Measurements from ENCODE around the gene UBAP1. TPM values are rescaled to one million over a fixed set of nuclear protein-coding genes. Genes with fewer than 3 reads are reported as not detected.
"Not testable (repeated sequence)": the region's sequence is repeated elsewhere in the genome, so short reads cannot be mapped to it uniquely, and the experiment has no call there.

UBAP1 gene
- total RNA-seq = 30.0 and 33.4 TPM in 2 replicates

GRCh38 chr9:34178436-34179212, at the start of gene UBAP1:
Gene UBAP1 (plus strand): TSS chr9:34179043. CDS start chr9:34220915, 41,872 bp downstream.
- peak; percentile 95 for DNase-seq (ENCODE audit: low spot score)
- no peaks in the 10 kb centered on the region for H3K9me3 Mint-ChIP-seq
- peaks cover 5% of the 10 kb centered on the region for H3K4me1 Mint-ChIP-seq (ENCODE audit: low read depth)
- peak within 1 kb of the TSS; percentile 94 for H3K27ac Mint-ChIP-seq
- H3K4me3 Mint-ChIP-seq = peak within 1 kb of the TSS; percentile 92
- peaks cover 8% of the 10 kb centered on the region for H3K36me3 Mint-ChIP-seq (ENCODE audit: low read depth)
- H3K27me3 Mint-ChIP-seq (ENCODE audit: insufficient read depth) = no peaks in the 10 kb centered on the region
- intact Hi-C loops (cut with micrococcal nuclease) = loop anchor here (1.0 to 5.0 kb wide), 10 partner anchors 52 to 1626 kb away; partner anchors contain the start of genes DCAF12, DNAI1, FAM219A and KIF24

GRCh38 chr9:34131571-34131970, 47.3 kb upstream of the UBAP1 start:
- no peaks in the 10 kb centered on the region for H3K9me3 Mint-ChIP-seq
- H3K36me3 Mint-ChIP-seq (ENCODE audit: low read depth) = no peaks in the 10 kb centered on the region
- DNase-seq (ENCODE audit: low spot score) = no peak
- peaks cover 6% of the 10 kb centered on the region for H3K4me1 Mint-ChIP-seq (ENCODE audit: low read depth)
- no peak overlapping the region for H3K4me3 Mint-ChIP-seq
- intact Hi-C loops (cut with micrococcal nuclease) = no loop called here
- no peak overlapping the region for H3K27ac Mint-ChIP-seq
- no peaks in the 10 kb centered on the region for H3K27me3 Mint-ChIP-seq (ENCODE audit: insufficient read depth)

- Mint-ChIP-seq H3K4me3 (no peak overlapping the region), H3K27ac (no peak overlapping the region), H3K9me3 (no peaks in the 10 kb centered on the region), H3K36me3 (ENCODE audit: low read depth) (no peaks in the 10 kb centered on the region), H3K4me1 (ENCODE audit: low read depth) (no peaks in the 10 kb centered on the region), H3K27me3 (ENCODE audit: insufficient read depth) (no peaks in the 10 kb centered on the region)
- intact Hi-C loops (cut with micrococcal nuclease) = no loop called here
- DNase-seq (ENCODE audit: low spot score) = no peak
Measured at GRCh38 chr9:34133436-34133949, 45.4 kb upstream of the UBAP1 start.

GRCh38 chr9:34134521-34134920, 44.3 kb upstream of the UBAP1 start:
- intact Hi-C loops (cut with micrococcal nuclease) = no loop called here
- no peaks in the 10 kb centered on the region for H3K36me3 Mint-ChIP-seq (ENCODE audit: low read depth)
- H3K9me3 Mint-ChIP-seq = no peaks in the 10 kb centered on the region
- H3K27ac Mint-ChIP-seq = no peak overlapping the region
- peaks cover 2% of the 10 kb centered on the region for H3K27me3 Mint-ChIP-seq (ENCODE audit: insufficient read depth)
- no peak for DNase-seq (ENCODE audit: low spot score)
- no peaks in the 10 kb centered on the region for H3K4me1 Mint-ChIP-seq (ENCODE audit: low read depth)
- no peak overlapping the region for H3K4me3 Mint-ChIP-seq

- not testable (repeated sequence) for DNase-seq (ENCODE audit: low spot score); H3K36me3 Mint-ChIP-seq (ENCODE audit: low read depth)
Measured at GRCh38 chr9:34138644-34139043, 40.2 kb upstream of the UBAP1 start.

GRCh38 chr9:34139477-34140146, 39.2 kb upstream of the UBAP1 start:
- intact Hi-C loops (cut with micrococcal nuclease) = no loop called here
- H3K27ac Mint-ChIP-seq = no peak overlapping the region
- H3K4me1 Mint-ChIP-seq (ENCODE audit: low read depth) = no peaks in the 10 kb centered on the region
- H3K9me3 Mint-ChIP-seq = no peaks in the 10 kb centered on the region
- no peak for DNase-seq (ENCODE audit: low spot score)
- H3K4me3 Mint-ChIP-seq = no peak overlapping the region
- H3K27me3 Mint-ChIP-seq (ENCODE audit: insufficient read depth) = peaks cover 2% of the 10 kb centered on the region
- no peaks in the 10 kb centered on the region for H3K36me3 Mint-ChIP-seq (ENCODE audit: low read depth)

More at GRCh38 chr9:34138644-34139043, 40.2 kb upstream of the UBAP1 start:
- H3K4me3 Mint-ChIP-seq; H3K27ac Mint-ChIP-seq; H3K27me3 Mint-ChIP-seq (ENCODE audit: insufficient read depth); H3K9me3 Mint-ChIP-seq; intact Hi-C loops (cut with micrococcal nuclease); H3K4me1 Mint-ChIP-seq (ENCODE audit: low read depth): not testable (repeated sequence)

GRCh38 chr9:34140853-34141252, 38.0 kb upstream of the UBAP1 start:
- Mint-ChIP-seq H3K27ac (no peak overlapping the region), H3K36me3 (ENCODE audit: low read depth) (no peaks in the 10 kb centered on the region), H3K9me3 (no peaks in the 10 kb centered on the region), H3K4me3 (no peak overlapping the region), H3K4me1 (ENCODE audit: low read depth) (no peaks in the 10 kb centered on the region), H3K27me3 (ENCODE audit: insufficient read depth) (peaks cover 2% of the 10 kb centered on the region)
- no peak for DNase-seq (ENCODE audit: low spot score)
- intact Hi-C loops (cut with micrococcal nuclease) = no loop called here

GRCh38 chr9:34143116-34143515, 35.7 kb upstream of the UBAP1 start:
- Mint-ChIP-seq H3K36me3 (ENCODE audit: low read depth) (no peaks in the 10 kb centered on the region), H3K9me3 (no peaks in the 10 kb centered on the region), H3K4me1 (ENCODE audit: low read depth) (no peaks in the 10 kb centered on the region), H3K4me3 (no peak overlapping the region), H3K27ac (no peak overlapping the region), H3K27me3 (ENCODE audit: insufficient read depth) (peaks cover 2% of the 10 kb centered on the region)
- no peak for DNase-seq (ENCODE audit: low spot score)
- intact Hi-C loops (cut with micrococcal nuclease) = no loop called here

GRCh38 chr9:34145165-34145564, 33.7 kb upstream of the UBAP1 start:
- intact Hi-C loops (cut with micrococcal nuclease) = no loop called here
- H3K36me3 Mint-ChIP-seq (ENCODE audit: low read depth) = no peaks in the 10 kb centered on the region
- no peaks in the 10 kb centered on the region for H3K9me3 Mint-ChIP-seq
- no peak for DNase-seq (ENCODE audit: low spot score)
- H3K27ac Mint-ChIP-seq = no peak overlapping the region
- H3K27me3 Mint-ChIP-seq (ENCODE audit: insufficient read depth) = no peaks in the 10 kb centered on the region
- H3K4me1 Mint-ChIP-seq (ENCODE audit: low read depth) = no peaks in the 10 kb centered on the region
- no peak overlapping the region for H3K4me3 Mint-ChIP-seq

GRCh38 chr9:34151398-34151797, 27.4 kb upstream of the UBAP1 start:
- peaks cover 5% of the 10 kb centered on the region for H3K27me3 Mint-ChIP-seq (ENCODE audit: insufficient read depth)
- intact Hi-C loops (cut with micrococcal nuclease) = no loop called here

GRCh38 chr9:34154057-34154456, 24.8 kb upstream of the UBAP1 start:
- intact Hi-C loops (cut with micrococcal nuclease) = no loop called here
- H3K27ac Mint-ChIP-seq = no peak overlapping the region
- peaks cover 5% of the 10 kb centered on the region for H3K27me3 Mint-ChIP-seq (ENCODE audit: insufficient read depth)
- no peaks in the 10 kb centered on the region for H3K4me1 Mint-ChIP-seq (ENCODE audit: low read depth)
- DNase-seq (ENCODE audit: low spot score) = no peak
- no peaks in the 10 kb centered on the region for H3K9me3 Mint-ChIP-seq
- H3K36me3 Mint-ChIP-seq (ENCODE audit: low read depth) = no peaks in the 10 kb centered on the region
- no peak overlapping the region for H3K4me3 Mint-ChIP-seq

More at GRCh38 chr9:34151398-34151797, 27.4 kb upstream of the UBAP1 start:
- Mint-ChIP-seq H3K4me3 (no peak overlapping the region), H3K4me1 (ENCODE audit: low read depth) (no peaks in the 10 kb centered on the region), H3K36me3 (ENCODE audit: low read depth) (no peaks in the 10 kb centered on the region), H3K9me3 (no peaks in the 10 kb centered on the region), H3K27ac (no peak overlapping the region)
- no peak for DNase-seq (ENCODE audit: low spot score)

GRCh38 chr9:34157318-34157717, 21.5 kb upstream of the UBAP1 start:
- H3K9me3 Mint-ChIP-seq = no peaks in the 10 kb centered on the region
- H3K27me3 Mint-ChIP-seq (ENCODE audit: insufficient read depth) = peaks cover 10% of the 10 kb centered on the region
- DNase-seq (ENCODE audit: low spot score) = no peak
- H3K36me3 Mint-ChIP-seq (ENCODE audit: low read depth) = no peaks in the 10 kb centered on the region
- H3K4me1 Mint-ChIP-seq (ENCODE audit: low read depth) = no peaks in the 10 kb centered on the region
- intact Hi-C loops (cut with micrococcal nuclease) = no loop called here
- H3K4me3 Mint-ChIP-seq = no peak overlapping the region
- no peak overlapping the region for H3K27ac Mint-ChIP-seq

GRCh38 chr9:34157898-34158297, 20.9 kb upstream of the UBAP1 start:
- intact Hi-C loops (cut with micrococcal nuclease) = no loop called here
- Mint-ChIP-seq H3K4me1 (ENCODE audit: low read depth) (no peaks in the 10 kb centered on the region), H3K27me3 (ENCODE audit: insufficient read depth) (peaks cover 10% of the 10 kb centered on the region), H3K36me3 (ENCODE audit: low read depth) (no peaks in the 10 kb centered on the region), H3K27ac (no peak overlapping the region), H3K9me3 (no peaks in the 10 kb centered on the region), H3K4me3 (no peak overlapping the region)
- no peak for DNase-seq (ENCODE audit: low spot score)

Data from activated T-helper 1 cell treated with anti-CD3 and anti-CD28 coated beads, Interleukin-12 subunit alpha, Interleukin-12 subunit beta, Interleukin-2, Interleukin-4 antibody, amounts not matched to agents 30 ng/mL and 10 ng/mL and 1 ng/mL, durations not matched to agents 14 hours and 24 hours and 36 hours (primary cell).